Calu3 (cell line): ENCODE results near the gene MYL3. TPM values are rescaled to one million over a fixed set of nuclear protein-coding genes. Genes with fewer than 3 reads are reported as not detected.

ENCODE experiments used
- BruUV-seq: library from RNA; stranded (reverse); fragments of 400-500 nt; replicated peaks from 2 replicates; lab custom pipeline; 2021; lab: Mats Ljungman, UMichigan
- CTCF ChIA-PET: fragments of 300-600 bp; sonication (Branson Sonifier 250); formaldehyde crosslinking; loops from one replicate; lab custom pipeline; 2022; ENCODE audit warnings: antibody characterized with exemption; lab: Charles Lee
- DNase-seq: peaks from one replicate; pipeline ENCODE4 v3.0.0; 2022
- H3K27ac Mint-ChIP-seq: one replicate; pipeline ENCODE4 v1.8.0; 2022; ENCODE audit warnings: mixed read lengths; ENCODE audit not compliant: unreplicated experiment
- H3K27me3 Mint-ChIP-seq: one replicate; pipeline ENCODE4 v1.8.0; 2022; ENCODE audit warnings: mixed read lengths; ENCODE audit not compliant: unreplicated experiment
- H3K36me3 Mint-ChIP-seq: one replicate; pipeline ENCODE4 v1.8.0; 2022; ENCODE audit warnings: mild to moderate bottlenecking, moderate library complexity, mixed read lengths; ENCODE audit not compliant: insufficient read depth, unreplicated experiment
- H3K4me1 Mint-ChIP-seq: one replicate; pipeline ENCODE4 v1.8.0; 2022; ENCODE audit warnings: mild to moderate bottlenecking, low read depth, mixed read lengths; ENCODE audit not compliant: unreplicated experiment
- H3K4me3 Mint-ChIP-seq: one replicate; pipeline ENCODE4 v1.8.0; 2022; ENCODE audit warnings: mild to moderate bottlenecking, low read depth, moderate library complexity, mixed read lengths; ENCODE audit not compliant: unreplicated experiment
- H3K9me3 Mint-ChIP-seq: one replicate; pipeline ENCODE4 v1.8.0; 2022; ENCODE audit warnings: low read depth, mixed read lengths; ENCODE audit not compliant: unreplicated experiment
- CTCF ChIP-seq: fragments of 200-600 bp; IDR thresholded peaks from one replicate; pipeline ENCODE4 v1.8.0; 2022; ENCODE audit warnings: antibody characterized with exemption; ENCODE audit not compliant: unreplicated experiment
- intact Hi-C: fragments of 100-400 bp; cut with micrococcal nuclease; formaldehyde crosslinking; loops from one replicate; pipeline ENCODE4 v1.10.0; 2022; ENCODE audit not compliant: unreplicated experiment
- total RNA-seq: library from RNA; stranded (reverse); gene quantifications from 2 replicates; pipeline ENCODE4 v1.2.3, GENCODE V29; 2022

The MYL3 gene
- total RNA-seq, 1 experiment from 2014 or later: not detected

- H3K36me3 Mint-ChIP-seq: no peaks in the 10 kb centered on the region
- H3K4me3 Mint-ChIP-seq: no peak overlapping the region
- intact Hi-C loops: no loop called here
- no peak for TF ChIP-seq CTCF
- CTCF ChIA-PET: no interaction called here
- BruUV-seq: no TSS peak
- no peak overlapping the region for H3K27ac Mint-ChIP-seq
- H3K4me1 Mint-ChIP-seq: peaks cover 8% of the 10 kb centered on the region
- no peak for DNase-seq
- H3K27me3 Mint-ChIP-seq: peaks cover 54% of the 10 kb centered on the region
- H3K9me3 Mint-ChIP-seq: peaks cover 3% of the 10 kb centered on the region
These were observed 31.4 kb downstream of the MYL3 start for GRCh38 chr3:46831841-46832240.

DNA sequence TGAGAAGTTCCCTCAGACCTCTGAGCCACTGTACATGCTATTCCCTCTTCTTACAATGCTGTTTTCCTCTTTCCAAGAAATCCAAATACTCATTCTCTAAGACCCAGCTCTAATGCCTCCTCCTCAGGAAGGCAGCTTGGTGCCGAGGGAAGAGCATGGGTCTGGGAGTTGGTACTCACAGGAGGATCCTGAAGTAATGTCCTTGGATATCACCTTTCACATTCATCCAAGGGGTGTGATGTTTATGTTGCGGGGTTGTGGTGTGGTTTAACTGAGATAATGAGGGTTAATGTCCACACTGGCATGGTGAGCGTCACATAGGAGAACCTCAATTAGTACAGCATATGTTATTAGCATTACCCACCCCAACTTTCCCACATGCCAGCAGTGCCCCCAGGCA, 31.9 kb downstream of the MYL3 start:
- H3K4me3 Mint-ChIP-seq: no peak overlapping the region
- CTCF ChIA-PET: no interaction called here
- no peaks in the 10 kb centered on the region for H3K36me3 Mint-ChIP-seq

DNA sequence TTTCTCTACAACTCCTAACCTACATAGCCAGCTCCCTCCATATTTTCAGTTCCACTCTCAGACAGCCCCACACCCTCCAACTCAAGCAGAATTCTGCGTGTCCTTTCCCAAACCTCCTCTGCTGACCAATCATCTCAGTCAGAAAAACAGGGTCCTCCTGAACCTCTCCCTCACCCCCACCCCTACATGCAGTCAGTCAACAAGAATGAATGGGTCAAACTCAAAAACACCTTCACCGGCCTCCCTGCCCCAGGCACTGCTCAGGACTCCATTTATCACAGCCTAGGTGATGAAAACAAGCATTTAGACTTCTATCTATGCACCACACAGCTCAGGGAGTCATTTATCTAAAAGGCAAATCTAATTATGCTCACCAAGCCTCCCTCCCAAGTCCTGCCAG, 32.4 kb downstream of the MYL3 start:
- no TSS peak for BruUV-seq
- intact Hi-C loops: no loop called here
- TF ChIP-seq CTCF: no peak
- Mint-ChIP-seq H3K4me3 (no peak overlapping the region), H3K27ac (no peak overlapping the region), H3K4me1 (peaks cover 8% of the 10 kb centered on the region), H3K9me3 (peaks cover 3% of the 10 kb centered on the region), H3K27me3 (peaks cover 63% of the 10 kb centered on the region), H3K36me3 (no peaks in the 10 kb centered on the region)
- no peak for DNase-seq
- CTCF ChIA-PET: no interaction called here

More for the DNA sequence above, 31.9 kb downstream of the MYL3 start:
- no peak for TF ChIP-seq CTCF
- H3K4me1 Mint-ChIP-seq: peaks cover 8% of the 10 kb centered on the region
- H3K27me3 Mint-ChIP-seq: peaks cover 59% of the 10 kb centered on the region
- no TSS peak for BruUV-seq
- DNase-seq: no peak
- intact Hi-C loops: no loop called here
- no peak overlapping the region for H3K27ac Mint-ChIP-seq
- peaks cover 3% of the 10 kb centered on the region for H3K9me3 Mint-ChIP-seq

GRCh38 chr3:46829699-46830208, 33.5 kb downstream of the MYL3 start:
- H3K36me3 Mint-ChIP-seq: no peaks in the 10 kb centered on the region
- intact Hi-C loops: no loop called here
- CTCF ChIA-PET: no interaction called here
- DNase-seq: no peak
- no peak overlapping the region for H3K27ac Mint-ChIP-seq
- H3K9me3 Mint-ChIP-seq: peaks cover 3% of the 10 kb centered on the region
- peaks cover 63% of the 10 kb centered on the region for H3K27me3 Mint-ChIP-seq
- peaks cover 2% of the 10 kb centered on the region for H3K4me1 Mint-ChIP-seq
- no peak for TF ChIP-seq CTCF
- H3K4me3 Mint-ChIP-seq: no peak overlapping the region
- no TSS peak for BruUV-seq
